Chondrocyte (in vitro differentiated cells): Measurements from ENCODE around the gene SEMA3G. TPM values are rescaled to one million over a fixed set of nuclear protein-coding genes. Genes with fewer than 3 reads are reported as not detected.
A peak's percentile ranks its signal among the peaks of the same experiment; 100 is the strongest.

Experiments
- DNase-seq: peaks from one replicate; pipeline ENCODE4 v3.0.0; 2021; ENCODE audit warnings: mixed read lengths, low spot score
- H3K27ac Mint-ChIP-seq: one replicate; pipeline ENCODE4 v1.8.0; 2021; ENCODE audit warnings: mild to moderate bottlenecking, moderate library complexity, mixed read lengths; ENCODE audit not compliant: unreplicated experiment
- H3K27me3 Mint-ChIP-seq: 2 replicates; pipeline ENCODE4 v1.8.0; 2021; ENCODE audit warnings: low read depth, mixed read lengths
- H3K36me3 Mint-ChIP-seq: 2 replicates; pipeline ENCODE4 v1.8.0; 2021; ENCODE audit warnings: low read depth, mixed read lengths
- H3K4me1 Mint-ChIP-seq: 2 replicates; pipeline ENCODE4 v1.8.0; 2021; ENCODE audit warnings: low read depth, mild to moderate bottlenecking, mixed read lengths
- H3K4me3 Mint-ChIP-seq: one replicate; pipeline ENCODE4 v1.8.0; 2021; ENCODE audit warnings: mild to moderate bottlenecking, moderate library complexity, mixed read lengths; ENCODE audit not compliant: unreplicated experiment
- H3K9me3 Mint-ChIP-seq: 2 replicates; pipeline ENCODE4 v1.8.0; 2021; ENCODE audit warnings: low read depth, mixed read lengths
- total RNA-seq: library from RNA; stranded (reverse); gene quantifications from 3 replicates; pipeline ENCODE4 v1.2.1, GENCODE V29; 2021
- TF ChIP-seq, protein P1 (sequence below): fragments of 200-600 bp; sonication (generic); IDR thresholded peaks from 2 replicates; pipeline ENCODE4 v1.5.0; 2021; ENCODE audit warnings: antibody characterized with exemption, mild to moderate bottlenecking, moderate library complexity

Gene SEMA3G
- total RNA-seq, 1 donor from 2014 or later = 0.17 TPM

DNA sequence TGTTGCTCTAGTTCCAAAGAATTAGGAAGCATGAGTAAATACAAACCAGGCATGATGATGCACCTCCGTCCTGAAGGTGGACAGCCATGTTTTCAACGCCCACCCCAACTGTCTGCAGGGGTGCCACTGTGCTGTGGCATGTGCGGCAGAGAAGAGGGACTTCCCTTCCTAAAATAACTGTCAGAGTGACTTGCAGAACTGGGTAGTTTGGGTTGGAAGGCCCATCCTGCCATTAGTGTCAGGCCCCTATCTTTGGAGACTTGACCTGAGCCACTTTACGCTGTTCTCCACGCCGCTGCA lies 32.8 kb upstream of the SEMA3G start:
- Mint-ChIP-seq H3K27ac (no peak overlapping the region), H3K9me3 (no peaks in the 10 kb centered on the region), H3K4me3 (no peak overlapping the region), H3K36me3 (peaks cover 42% of the 10 kb centered on the region), H3K27me3 (no peaks in the 10 kb centered on the region), H3K4me1 (peaks cover 3% of the 10 kb centered on the region)
- no peak for DNase-seq
- TF ChIP-seq, protein P1, sequence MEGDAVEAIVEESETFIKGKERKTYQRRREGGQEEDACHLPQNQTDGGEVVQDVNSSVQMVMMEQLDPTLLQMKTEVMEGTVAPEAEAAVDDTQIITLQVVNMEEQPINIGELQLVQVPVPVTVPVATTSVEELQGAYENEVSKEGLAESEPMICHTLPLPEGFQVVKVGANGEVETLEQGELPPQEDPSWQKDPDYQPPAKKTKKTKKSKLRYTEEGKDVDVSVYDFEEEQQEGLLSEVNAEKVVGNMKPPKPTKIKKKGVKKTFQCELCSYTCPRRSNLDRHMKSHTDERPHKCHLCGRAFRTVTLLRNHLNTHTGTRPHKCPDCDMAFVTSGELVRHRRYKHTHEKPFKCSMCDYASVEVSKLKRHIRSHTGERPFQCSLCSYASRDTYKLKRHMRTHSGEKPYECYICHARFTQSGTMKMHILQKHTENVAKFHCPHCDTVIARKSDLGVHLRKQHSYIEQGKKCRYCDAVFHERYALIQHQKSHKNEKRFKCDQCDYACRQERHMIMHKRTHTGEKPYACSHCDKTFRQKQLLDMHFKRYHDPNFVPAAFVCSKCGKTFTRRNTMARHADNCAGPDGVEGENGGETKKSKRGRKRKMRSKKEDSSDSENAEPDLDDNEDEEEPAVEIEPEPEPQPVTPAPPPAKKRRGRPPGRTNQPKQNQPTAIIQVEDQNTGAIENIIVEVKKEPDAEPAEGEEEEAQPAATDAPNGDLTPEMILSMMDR = no peak

DNA sequence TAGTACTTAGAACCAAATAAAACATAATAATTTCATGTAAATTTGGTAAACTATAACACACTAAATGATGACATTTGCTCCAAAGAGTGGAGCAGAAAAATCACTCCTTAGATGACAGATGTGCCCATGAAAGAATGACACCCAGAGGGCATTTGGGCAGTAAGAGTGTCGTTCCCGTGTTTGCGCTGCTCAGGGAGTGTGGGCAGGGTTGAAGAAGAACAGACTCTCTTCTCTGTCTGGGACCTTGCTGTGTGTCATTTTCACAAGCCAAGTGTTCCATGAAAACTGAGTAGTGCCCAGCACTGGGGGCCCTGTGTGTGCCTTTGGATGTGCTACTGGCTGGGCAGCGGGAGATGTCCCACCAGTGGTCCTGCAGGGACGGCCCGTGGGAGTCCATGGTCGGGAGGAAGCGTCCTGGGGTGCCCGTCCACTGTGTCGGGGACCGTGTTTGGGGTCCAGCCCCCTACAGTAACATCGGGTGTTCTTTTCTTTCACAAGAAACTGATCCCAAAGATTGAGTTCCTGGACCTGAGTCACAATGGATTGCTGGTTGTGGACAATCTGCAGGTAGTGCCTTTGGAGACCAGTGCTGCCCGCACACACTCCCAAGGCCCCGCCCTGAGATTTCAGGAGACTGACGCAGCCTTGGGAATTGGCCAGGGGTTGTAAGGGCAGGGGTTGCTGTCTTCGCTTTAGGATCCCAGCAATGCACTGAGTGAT lies 32.3 kb upstream of the SEMA3G start:
- Mint-ChIP-seq H3K4me1 (no peaks in the 10 kb centered on the region), H3K9me3 (no peaks in the 10 kb centered on the region), H3K27me3 (no peaks in the 10 kb centered on the region), H3K4me3 (no peak overlapping the region), H3K36me3 (peaks cover 41% of the 10 kb centered on the region), H3K27ac (no peak overlapping the region)
- no peak for DNase-seq
- TF ChIP-seq, protein P1 = no peak

DNA sequence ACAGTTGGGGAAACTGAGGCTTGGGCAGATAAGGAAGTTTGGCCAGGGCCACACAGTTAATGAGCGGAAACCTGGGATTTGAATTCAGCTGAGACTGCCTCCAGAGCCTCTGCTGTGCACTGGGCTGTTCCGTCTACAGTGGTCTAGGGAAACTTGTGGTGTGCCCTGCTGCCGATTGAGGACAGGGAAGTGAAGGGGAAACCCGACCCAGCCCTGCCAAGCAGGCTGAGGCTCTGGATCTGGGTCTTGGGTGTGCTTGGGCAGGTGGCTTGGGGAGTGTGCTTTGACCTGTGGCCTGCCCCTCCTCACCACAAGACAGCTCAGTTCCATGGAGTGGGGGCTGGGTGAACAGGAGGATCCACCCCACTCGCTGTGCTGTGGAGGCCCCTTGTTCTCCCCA lies 28.1 kb upstream of the SEMA3G start:
- peaks cover 23% of the 10 kb centered on the region for H3K36me3 Mint-ChIP-seq
- no peak for DNase-seq

DNA sequence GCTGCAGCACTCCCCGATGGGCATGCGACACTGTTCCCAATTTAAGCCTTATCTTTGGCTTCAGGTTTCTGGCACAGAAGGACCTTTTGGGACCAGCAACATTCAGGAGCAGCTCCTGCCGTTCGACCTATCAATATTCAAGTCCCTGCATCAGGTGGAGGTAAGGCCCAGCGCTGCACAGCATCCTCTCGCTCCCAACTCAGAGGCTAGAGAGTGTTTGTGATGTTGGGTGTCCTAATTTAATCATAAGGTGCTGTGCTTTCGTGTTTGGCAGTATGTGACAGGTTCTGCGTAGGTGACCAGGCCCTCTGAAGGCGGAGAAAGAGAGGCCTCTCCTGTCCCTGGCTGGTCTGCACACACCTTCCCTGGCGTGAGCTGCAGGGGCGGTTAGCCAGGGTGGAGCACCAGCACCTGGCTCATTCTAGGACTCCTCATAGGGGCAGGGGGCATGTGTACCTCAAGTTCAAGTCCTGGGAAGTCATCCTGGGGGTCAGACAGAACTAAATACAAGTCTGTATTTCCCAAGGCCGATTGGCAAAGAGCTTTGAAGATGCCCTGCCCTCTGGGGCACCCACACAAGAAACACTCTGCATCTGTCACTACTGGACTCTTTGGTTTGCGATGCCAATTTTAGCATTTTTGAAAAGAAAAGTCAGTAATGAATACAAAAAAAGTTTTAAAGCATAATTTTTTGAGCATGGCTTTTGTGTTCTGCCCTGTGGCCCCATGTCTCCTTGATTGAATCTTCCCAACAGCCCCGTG lies 27.5 kb upstream of the SEMA3G start:
- no peak overlapping the region for H3K4me3 Mint-ChIP-seq

More for the DNA sequence above, 28.1 kb upstream of the SEMA3G start:
- peaks cover 6% of the 10 kb centered on the region for H3K4me1 Mint-ChIP-seq
- TF ChIP-seq, protein P1 = no peak
- H3K27ac Mint-ChIP-seq = no peak overlapping the region
- no peaks in the 10 kb centered on the region for H3K9me3 Mint-ChIP-seq
- no peak overlapping the region for H3K4me3 Mint-ChIP-seq
- H3K27me3 Mint-ChIP-seq = no peaks in the 10 kb centered on the region

More for the DNA sequence above, 27.5 kb upstream of the SEMA3G start:
- TF ChIP-seq, protein P1 = peak; percentile 2
- Mint-ChIP-seq H3K4me1 (peaks cover 7% of the 10 kb centered on the region), H3K9me3 (no peaks in the 10 kb centered on the region), H3K27ac (no peak overlapping the region), H3K36me3 (peaks cover 19% of the 10 kb centered on the region), H3K27me3 (no peaks in the 10 kb centered on the region)
- no peak for DNase-seq
